ENCODE measurements around the gene CIBAR2.

DNA sequence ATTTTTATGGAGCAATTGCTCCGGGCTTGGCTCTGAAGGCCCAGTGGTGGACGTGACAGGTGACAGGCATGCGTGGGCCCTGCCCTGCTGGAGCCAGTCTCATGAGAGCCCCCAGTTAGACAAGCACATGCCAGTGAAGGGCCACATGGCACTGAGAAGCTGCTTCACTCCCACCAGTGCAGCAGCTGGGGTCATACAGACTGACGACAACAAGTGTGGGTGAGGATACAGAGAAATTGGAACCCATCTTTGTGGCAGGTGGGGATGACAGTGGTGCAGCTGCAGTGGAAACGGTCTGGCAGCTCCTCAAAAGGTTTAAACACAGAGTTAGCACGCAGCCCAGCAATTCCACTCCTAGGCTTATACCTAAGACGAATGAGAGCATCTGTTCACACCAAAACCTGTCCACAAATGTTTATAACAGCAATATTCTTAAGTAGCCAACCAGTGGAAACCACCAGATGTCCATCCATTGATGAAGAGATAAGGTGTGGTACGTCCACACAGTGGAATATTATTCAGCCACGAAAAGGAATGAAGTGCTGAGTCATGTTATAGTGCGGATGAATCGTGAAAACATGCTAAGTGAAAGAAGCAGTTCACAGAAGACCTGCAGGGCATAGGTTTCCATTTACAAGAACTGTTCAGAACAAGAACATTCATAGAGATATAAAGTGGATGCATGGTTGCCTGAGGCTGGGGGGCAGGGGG is 12.5 kb upstream of the CIBAR2 start:
- TF ChIP-seq, protein P1, sequence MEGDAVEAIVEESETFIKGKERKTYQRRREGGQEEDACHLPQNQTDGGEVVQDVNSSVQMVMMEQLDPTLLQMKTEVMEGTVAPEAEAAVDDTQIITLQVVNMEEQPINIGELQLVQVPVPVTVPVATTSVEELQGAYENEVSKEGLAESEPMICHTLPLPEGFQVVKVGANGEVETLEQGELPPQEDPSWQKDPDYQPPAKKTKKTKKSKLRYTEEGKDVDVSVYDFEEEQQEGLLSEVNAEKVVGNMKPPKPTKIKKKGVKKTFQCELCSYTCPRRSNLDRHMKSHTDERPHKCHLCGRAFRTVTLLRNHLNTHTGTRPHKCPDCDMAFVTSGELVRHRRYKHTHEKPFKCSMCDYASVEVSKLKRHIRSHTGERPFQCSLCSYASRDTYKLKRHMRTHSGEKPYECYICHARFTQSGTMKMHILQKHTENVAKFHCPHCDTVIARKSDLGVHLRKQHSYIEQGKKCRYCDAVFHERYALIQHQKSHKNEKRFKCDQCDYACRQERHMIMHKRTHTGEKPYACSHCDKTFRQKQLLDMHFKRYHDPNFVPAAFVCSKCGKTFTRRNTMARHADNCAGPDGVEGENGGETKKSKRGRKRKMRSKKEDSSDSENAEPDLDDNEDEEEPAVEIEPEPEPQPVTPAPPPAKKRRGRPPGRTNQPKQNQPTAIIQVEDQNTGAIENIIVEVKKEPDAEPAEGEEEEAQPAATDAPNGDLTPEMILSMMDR (IDR thresholded peaks at IDR 0.05), result no peak
- no peak for TF ChIP-seq POLR2A (IDR thresholded peaks at IDR 0.05)
